GM18517 (cell line): ENCODE results near the gene CAPN8.

ENCODE experiments used
- ATAC-seq: cut with Tn5 transposase; IDR thresholded peaks from one replicate; pipeline ENCODE4 v1.9.1; 2021; ENCODE audit warnings: mild to moderate bottlenecking, moderate library complexity; ENCODE audit not compliant: unreplicated experiment

The CAPN8 gene

DNA sequence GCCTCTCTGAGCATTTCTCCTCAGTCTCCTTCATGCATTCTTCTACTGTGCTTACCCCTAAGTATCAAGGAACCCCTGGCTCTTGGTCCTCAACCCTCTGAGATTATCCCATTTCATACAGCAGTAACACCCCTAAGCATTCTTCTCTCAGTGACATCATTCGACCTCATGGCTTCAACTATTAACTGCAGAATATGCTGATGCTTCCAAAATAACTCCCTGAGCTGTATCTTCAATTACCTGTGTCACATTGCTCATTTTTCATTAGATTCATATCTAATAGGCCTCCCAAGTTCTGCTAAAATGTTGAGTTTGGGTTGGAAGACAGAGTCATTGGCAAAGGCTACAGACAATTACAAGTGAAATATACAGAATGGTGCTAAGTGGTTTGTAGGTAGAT is 7.5 kb downstream of the CAPN8 start:
- ATAC-seq = no peak

DNA sequence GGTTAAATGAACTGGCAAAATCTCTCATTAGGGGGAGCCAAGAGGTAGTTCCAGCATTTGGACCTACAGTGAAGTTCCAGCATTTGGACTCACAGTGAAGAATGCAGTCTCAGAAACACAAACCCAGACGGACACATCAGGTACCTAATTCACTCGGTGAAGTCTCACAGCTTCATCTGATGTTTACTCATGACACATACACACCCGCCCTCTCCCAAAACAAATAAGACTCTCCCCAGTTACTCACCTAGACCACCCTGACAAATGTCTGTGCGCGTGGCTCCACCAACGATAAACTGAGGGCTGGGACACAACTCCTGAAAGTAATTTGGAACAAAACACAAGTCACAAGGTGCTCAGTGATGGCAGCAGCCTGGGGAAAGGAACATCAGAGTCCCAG is 11.4 kb downstream of the CAPN8 start:
- no peak for ATAC-seq

DNA sequence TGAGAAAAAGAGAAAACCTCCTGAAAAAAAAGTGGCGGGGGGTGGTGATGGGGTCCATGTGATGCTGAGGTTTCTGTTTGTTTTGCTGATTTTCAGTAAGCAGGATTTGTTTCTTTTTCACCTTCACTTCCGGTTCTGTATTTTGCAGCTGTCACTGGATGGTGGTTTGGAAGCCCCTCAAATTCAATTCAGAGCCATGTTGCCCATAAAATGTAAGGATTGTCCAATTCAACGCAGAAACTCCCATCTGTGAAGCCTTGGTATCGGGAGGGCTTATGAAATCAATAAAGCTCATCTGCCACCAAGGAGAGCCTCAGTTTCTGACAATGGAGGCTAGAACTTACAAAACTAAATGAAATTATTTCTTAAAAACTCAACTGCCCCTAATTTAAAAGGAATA is 12.1 kb downstream of the CAPN8 start:
- no peak for ATAC-seq

DNA sequence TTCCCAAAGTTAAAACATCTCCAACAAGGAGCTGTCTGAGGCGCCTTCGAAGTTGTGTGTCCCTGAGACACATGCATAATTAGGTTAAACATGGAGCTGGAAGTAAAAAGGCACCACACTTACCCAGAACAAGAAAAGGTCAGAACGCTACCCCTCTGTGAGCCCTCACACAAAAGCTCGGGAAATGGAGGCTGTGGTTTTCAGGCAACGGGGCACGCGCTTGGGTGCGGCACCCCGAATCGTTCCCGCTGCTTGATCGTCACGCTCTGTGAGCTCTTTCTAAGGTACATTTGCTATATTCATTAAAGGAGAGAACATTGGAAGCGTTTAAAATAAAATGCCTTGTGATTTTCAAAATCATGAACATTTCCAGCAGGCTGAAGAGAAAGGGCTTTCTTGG is 12.5 kb downstream of the CAPN8 start:
- no peak for ATAC-seq

DNA sequence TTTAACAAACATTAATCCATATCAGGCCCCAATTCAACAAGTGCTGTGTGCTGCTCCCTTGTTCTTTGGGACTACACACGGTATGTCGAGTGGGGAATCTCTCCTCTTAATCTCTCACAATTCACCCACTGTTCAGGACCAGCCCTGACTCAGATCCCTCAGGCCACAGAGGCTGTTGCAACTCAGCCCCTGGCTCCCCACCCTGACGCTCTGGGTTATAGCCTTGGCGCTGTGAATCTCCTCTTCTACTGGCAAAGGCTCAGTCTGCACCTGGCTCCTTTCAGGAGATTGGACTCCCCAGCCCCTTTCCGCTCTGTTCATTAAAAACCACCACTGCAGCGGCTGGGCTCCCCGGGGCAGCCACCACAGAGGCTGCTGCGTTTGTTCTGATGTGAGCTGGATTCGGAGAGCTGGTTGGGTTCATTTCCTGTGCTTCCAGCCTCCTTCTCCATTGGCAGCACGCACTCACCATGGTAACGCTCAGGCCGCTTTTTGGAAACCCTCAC is 13.0 kb downstream of the CAPN8 start:
- no peak for ATAC-seq

DNA sequence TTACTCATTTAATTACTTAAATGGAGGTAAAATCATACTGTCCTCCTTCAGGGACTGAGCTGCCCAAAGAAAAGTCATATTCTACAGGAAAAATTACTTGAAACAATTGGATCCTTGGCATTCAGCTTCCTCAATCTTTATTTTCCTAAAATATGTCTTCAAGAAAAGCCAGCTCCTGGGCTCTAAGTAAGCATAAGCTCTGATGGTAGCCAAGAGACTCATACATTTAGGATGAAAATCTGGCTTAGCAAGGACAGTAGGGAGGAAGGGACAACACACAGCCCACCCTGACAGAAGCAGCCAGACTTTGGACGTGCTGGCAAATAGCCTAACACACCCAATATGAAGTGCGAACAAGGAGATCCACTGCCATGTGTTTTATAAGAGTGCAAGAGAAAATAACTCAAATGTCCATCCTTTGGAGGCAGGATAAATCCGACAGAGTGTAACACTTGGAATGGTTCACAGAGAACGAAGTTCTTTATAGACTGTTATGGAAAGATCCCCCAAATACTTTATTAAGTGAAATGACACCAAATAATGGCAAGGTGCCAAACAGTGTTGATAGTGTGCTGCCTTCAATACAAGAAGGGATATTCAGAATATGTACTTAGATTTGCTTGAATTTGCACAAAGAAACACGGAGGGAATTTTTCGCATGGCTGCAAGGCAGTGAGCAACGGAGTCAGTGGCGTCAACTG is 14.1 kb downstream of the CAPN8 start:
- ATAC-seq = no peak

DNA sequence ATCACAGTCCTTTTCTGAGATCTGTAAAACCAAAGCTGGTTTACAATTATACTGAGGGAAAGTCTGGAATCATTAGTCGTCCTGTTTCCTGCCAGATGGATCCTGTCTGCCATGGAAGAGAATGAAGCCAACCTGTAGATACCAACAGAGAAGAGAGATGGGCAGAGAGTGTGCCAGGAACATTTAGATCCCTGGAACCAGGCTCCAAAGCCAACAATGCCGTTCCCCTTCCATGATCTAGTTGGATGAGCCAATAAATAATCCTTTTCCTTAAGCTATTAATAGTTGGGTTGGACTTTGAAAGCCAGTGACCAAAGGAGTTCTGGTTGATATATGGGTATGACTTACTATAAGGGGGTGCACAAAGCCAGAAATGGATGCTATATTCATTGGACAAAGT is 15.0 kb downstream of the CAPN8 start:
- ATAC-seq = no peak

DNA sequence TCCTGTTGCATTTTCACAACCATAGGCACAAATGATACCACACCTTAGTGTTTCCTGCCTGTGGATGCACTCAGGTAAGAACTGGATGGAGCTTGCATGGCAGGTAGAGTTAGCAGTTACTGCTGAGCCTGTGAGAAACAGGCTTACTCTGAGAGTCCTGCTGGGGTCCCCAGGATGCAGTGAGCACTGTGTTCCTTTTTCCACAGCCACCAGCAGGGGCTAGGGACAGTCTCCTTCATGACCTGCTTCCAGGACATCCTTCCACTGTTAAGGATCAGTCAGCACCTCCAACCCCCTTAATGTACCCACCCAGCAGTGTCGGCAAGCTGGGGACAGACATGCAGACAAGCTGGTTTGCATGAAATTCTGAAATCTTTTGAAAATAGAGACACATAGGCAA is 16.3 kb downstream of the CAPN8 start:
- no peak for ATAC-seq

DNA sequence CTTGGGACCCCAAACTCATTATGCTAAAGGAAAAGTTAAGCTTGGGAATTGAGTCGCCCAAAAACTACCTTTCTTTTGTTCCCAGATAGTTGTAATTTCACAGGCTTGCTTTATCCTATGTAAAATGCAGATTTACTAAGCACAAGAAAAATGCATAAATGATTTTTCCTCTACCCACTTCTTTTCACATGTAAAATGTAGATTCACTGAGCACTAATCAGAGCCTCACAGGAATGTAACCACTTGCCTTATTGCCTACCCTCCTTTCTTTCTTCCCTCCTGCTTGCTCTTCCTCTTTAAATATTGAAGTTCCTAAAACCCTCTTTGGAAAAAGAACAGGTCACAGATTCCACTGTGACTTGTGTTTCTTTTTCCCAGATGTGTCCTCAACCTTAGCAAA is 18.3 kb downstream of the CAPN8 start:
- no peak for ATAC-seq

DNA sequence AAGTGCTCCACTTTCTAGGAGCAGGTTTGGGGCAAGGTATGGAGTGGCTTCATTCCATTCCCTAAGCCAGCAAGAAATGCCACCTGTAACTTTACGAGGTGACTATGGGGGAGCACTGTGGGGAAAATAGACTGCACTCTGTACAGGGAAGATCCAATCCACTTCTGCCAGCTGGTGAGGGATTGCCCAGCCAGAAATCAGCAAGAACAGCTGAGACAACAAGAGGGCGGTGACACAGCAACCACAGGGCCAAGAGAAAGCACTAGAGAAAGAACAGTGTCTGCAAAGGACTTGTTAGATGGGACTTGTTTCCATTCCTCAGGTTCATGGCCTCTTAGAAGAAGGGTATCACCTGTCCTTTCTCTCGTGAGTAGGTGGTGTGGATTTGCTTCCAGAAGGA is 19.6 kb downstream of the CAPN8 start:
- no peak for ATAC-seq

DNA sequence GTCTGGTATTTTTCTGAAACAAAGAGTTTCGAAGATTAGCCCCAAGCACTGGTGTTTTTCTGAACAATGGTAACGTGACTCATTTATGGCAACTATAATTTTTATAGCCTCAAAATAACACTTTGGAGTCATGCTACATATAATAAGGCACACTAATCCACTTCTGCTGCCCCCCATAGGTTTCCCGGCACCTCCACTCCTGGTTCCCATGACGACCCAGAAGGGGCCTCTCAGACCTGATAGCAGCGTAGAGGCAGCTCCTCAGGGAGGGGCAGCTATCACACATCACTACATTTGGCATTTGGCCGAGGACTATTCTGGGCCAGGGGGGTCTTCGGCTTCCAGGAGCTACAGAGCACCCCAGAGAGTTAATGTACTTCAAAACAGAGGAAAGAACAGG is 23.3 kb downstream of the CAPN8 start:
- ATAC-seq = no peak

DNA sequence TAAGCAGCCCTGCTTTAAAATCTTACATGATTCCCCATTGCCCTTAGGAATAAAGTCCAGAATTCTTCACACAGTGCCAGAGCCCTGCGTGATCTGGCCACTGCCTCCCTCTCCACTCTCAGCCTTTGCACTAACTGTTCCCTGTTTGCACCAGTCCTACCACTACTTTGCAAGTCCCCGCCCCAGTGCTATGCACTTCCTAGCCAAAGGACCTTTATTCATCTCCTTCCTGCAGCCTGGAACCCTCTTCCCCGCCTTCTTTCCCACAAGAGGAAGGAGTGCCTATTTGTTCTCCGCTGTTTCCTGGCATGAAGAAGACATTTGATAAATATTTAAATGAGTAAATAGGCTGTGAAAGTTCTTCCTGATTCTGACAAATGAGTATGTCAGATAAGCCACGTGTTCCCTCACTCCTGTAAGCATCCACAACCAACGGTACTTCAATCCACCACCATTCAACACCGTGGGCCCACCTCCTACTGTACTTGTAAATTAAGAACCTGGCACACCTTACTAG is 23.9 kb downstream of the CAPN8 start:
- no peak for ATAC-seq

DNA sequence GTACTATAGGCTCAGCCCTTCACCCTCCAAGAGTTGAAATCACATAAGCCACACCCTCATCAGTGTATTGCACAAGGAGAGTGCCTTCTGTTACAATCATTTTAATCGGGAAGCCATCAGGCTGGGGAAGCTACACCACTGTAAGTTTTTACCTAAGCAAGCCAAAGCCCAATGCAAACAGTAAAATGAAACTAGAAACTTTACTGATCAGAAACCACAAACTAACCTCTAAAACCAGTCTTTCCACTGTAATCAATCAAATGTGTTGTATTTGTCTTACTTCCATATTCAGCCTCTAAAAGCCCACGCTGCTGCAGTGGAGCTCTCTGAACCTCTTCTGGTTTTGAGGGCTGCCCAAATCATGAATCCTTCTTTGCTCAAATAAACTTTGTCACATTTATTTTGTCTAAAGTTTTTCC is 26.2 kb downstream of the CAPN8 start:
- ATAC-seq = no peak

DNA sequence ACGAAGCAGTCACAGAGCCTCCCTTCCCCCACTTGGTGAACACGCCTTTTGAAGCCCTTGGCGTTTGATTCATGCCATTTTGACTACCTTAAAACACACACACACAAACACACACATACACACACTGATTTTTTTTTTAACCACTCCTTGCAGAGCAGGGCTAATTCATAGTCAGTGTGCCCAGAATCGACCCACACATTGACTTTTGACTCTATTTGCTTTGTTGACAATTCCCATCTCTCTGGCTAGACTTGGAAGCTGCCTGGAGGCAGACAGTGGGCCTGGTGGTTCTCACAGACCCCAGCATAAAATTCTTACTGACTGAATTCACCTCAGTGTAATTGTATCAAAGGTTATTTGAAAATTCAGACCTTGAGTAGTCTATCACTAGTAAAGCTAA is 30.3 kb downstream of the CAPN8 start:
- no peak for ATAC-seq

DNA sequence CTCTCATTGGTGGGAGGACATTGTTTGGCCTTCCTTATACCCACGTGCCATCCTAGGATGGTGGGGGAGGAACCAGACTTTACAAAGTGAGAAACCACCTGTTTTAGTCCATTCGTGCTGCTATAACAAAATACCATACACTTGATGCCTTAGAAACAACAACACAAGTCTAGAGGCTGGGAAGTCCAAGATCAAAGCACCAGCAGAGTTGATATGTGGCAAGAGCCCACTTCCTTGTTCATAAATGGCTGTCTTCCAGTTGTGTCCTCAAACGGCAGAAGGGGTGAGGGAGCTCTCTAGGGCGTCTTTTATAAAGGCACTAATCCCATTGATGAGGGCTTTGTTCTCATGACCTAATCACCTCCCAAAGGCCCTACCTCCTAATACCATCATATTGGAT is 31.1 kb downstream of the CAPN8 start:
- ATAC-seq = no peak

DNA sequence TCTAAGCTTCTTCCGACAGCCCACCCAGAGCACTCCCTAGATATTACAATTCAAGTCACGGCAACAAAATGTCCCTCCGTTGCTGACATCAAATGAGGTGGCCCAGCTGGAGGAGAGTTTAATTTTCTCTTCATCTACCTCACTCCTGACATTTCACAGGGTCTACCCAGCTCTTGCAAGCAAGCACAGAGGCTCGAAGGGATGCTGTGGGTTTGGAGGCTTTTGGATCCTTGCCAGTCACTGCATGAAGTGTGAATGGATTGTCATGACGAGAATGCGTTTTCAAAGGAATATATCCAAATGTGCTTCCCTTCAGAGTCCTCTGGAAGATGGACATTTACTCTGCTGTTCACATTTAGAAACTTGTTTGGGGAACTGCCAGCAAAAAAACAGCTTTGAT is 33.5 kb downstream of the CAPN8 start:
- ATAC-seq = no peak

DNA sequence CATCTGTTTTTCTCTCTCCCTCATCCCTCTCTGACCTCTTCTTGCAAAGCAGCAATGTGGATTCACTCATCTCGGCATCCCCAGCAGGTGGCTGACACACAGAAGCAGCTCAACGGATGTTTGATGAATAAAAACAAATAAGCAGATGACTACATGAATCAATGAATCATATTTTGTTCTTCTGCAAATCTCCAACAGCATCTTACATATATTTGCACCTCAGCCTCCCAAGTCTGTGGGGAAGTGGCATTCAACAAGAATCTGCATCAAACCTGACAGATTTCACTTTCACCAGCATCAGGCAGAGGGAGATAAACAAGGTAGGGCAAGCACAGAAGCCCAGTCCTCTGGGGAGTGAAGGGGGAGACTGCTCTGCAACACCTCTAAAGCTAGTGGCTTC is 34.0 kb downstream of the CAPN8 start:
- ATAC-seq = no peak

DNA sequence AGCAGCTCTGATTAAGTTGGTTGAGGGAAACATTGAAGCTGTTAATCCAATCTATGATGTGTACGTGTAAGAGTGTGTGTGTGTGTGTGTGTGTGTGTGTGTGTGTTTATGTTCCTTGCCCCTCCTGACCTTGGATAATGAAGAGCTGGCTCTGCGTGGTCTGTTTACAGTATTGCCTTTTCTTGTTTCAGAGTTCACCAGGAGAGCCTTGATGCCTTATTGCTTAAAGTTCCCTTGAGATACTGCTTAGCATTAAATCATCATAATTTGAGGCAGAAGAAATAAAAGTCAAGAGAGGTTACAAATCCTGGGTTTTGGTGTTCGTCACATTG is 36.4 kb downstream of the CAPN8 start:
- no peak for ATAC-seq

DNA sequence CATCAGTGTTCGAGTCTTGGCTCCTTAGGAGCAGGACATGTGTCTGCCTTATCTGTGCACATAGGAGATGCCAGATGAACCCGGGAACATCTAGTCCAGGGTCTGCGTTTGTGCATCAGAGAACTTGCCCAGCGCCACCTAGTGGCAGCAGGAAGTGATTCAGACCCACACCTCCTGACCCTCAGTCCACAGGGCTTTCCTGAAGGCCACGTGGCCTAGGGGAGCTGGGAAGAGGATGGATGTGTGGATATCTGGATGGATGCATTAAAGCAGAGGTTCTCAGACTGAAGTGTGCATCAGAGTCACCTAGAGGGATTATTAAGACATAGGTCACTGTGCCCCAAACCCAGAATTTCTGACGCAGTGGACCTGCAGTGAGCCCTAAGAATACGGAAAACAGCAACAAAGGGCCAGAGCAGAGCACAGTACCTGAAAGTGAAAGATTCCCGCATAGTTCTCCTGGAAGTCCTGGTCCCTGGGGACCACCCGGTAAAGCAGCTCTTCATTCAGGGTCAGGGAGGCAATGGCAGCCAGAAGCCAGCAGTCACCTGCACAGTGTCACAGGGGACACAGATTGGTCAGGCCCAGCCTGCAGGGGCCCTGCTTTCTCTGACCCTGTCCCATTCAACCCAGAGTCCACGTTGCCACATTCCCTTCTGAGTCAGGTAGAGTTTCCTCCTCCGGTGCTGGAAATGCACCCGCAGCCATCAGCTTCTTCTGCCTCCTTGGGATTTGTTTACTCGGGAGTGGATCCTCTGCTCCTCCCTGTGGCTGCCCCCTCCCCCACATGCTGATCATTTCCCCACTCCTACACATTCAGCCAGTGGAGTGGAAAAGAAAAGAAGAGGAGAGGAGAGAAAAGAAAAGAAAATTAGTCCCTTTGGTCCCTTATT is 37.0 kb downstream of the CAPN8 start:
- ATAC-seq = no peak

DNA sequence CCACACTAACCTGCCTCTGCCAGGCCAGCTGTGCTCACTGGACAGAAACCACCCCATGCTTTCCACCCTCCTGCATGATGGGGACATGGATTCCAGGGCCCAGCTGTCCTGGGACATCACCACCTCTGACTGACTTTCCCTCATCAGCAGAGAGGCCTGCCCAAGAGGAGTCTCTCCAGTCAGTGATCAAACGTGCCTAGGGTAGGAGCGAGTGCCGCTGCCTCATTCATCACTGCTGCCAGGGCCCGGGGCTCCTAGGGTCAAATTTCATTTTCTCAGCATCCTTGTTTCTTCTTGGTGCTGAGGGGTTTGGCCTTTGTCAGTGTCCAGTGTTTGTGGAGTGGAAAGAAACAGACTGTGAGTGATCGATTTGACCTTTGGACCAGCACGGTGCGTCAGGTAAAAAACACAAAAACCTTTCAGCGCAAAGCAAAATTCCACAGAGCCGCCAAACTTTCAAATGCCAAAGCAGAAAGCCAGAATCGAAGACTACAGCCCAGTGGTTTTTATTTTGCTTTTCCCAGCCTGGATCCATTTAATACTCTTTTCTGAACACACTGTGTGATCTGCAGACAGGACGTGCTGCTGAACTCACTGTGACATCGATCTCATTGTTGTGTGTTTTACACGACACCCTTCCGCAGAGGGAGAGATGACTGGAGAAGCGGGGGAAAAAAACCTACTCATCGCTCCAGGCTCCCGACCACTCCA is 43.2 kb downstream of the CAPN8 start:
- ATAC-seq = no peak

DNA sequence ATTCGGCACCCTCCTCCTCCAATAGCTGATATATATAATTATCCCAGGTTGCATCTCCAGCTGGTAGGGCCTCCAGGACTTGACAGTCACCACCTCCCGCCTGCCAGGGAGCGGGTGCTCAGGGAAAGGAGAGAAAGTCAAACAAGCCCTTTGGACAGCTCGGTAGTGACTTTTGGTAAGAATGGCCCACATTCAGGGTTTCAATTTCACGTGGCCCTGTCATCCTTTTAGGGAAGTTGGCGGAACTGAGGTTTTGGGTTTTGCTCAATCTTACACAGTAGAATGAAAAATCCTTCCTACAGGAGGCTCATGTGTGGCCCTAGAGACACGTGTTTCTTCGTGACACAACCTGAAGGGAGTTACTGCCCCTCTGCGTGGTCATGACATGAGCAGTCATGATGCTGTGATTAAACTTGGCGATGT is 44.2 kb downstream of the CAPN8 start:
- ATAC-seq = no peak
